ENCODE data around the gene IL12RB1. TPM values are rescaled to one million over a fixed set of nuclear protein-coding genes. Genes with fewer than 3 reads are reported as not detected.

The IL12RB1 gene
- total and polyA plus RNA-seq, 10 of the 15 experiments (the other 5 are each of a cell fraction or from before 2014, with no cell fraction given), result 2.8 to 29.9 (median 17.6) TPM

DNA sequence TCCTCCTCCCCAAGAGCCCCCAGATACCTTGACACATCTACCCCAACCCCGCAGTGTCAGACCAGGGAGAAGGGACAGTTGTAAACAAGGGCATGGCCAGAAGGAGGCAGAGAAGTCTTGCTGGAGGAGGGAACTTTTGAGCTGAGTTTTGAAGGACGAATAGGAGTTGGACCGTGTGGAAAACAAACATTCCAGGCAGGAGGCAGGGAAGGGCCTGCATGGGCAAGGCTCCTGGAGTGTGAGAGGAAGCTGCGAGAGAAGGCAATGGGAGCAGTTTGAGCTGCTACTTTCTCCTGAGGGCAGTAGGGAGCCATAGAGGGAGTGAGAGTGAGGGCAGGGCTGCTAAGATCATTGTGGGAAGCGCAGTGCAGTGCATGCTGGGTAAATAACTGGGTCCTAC lies 23.3 kb downstream of the IL12RB1 start:
- 97% methylated on average over 5 of the region's 5 CpGs for WGBS (ENCODE audit: insufficient coverage, insufficient replicate concordance, low lambda C conversion rate, missing lambda C conversion rate)

More for the DNA sequence above, 23.3 kb downstream of the IL12RB1 start:
- DNase-seq (ENCODE audit: low read depth, low spot score) (no peak), FAIRE-seq (peak; percentile 80), ATAC-seq (peak; percentile 59)
- Histone ChIP-seq H2AFZ (ENCODE audit: control insufficient read depth, low read depth, low read length) (no peak overlapping the region), H3K27me3 (replicated peaks in 1 of 2; ENCODE audit: control insufficient read depth in 2 of 2, insufficient read depth in 2 of 2, low read length in 1 of 2) (no peaks in the 10 kb centered on the region), H3K4me1 (ENCODE audit: control insufficient read depth, insufficient read depth, low read length) (no peaks in the 10 kb centered on the region), H3K9me3 (replicated peaks; ENCODE audit: control insufficient read depth, insufficient read depth, low read length) (no peaks in the 10 kb centered on the region), H3K9ac (ENCODE audit: control insufficient read depth, insufficient read depth, low read length) (no peak overlapping the region), H3K4me3 (no peak overlapping the region), H4K20me1 (ENCODE audit: control insufficient read depth, insufficient read depth) (no peaks in the 10 kb centered on the region), H3K79me2 (ENCODE audit: control insufficient read depth, insufficient read depth, low read length) (no peaks in the 10 kb centered on the region), H3K36me3 (ENCODE audit: control insufficient read depth in 2 of 2, insufficient read depth in 2 of 2, low read length in 1 of 2) (peaks cover 0 to 2% of the 10 kb centered on the region in 2 experiments; a peak in 2 of 4 replicates), H3K4me2 (ENCODE audit: control insufficient read depth, insufficient read depth) (no peak overlapping the region), H3K27ac (ENCODE audit: control insufficient read depth, insufficient read depth) (no peak overlapping the region)
- intact Hi-C loops (cut with micrococcal nuclease; ENCODE audit: unreplicated experiment) (loop anchor here (2.0 to 5.0 kb wide), 2 partner anchors 34 to 105 kb away; partner anchors contain the start of gene MAST3), in situ Hi-C loops (cut with MboI) (no loop called here)
- RAD21 ChIA-PET (ENCODE audit: unreplicated experiment), result interaction anchor here (0.9 to 2.3 kb wide), 7 partner anchors 35 to 142 kb away, joined by 3 to 9 read pairs (median 7); partner anchors contain the start of genes MAST3 and PIK3R2
- POLR2A ChIA-PET, result no interaction called here
- CTCF ChIA-PET, result interaction anchor here (0.7 to 2.4 kb wide), 21 partner anchors 8 to 189 kb away, joined by 3 to 21 read pairs (median 4); partner anchors contain the start of genes IL12RB1, MAST3, MPV17L2 and PIK3R2
- no peak for TF ChIP-seq NBN (IDR thresholded peaks at IDR 0.05)
- no peak for TF ChIP-seq EED (IDR thresholded peaks at IDR 0.05; ENCODE audit: low read depth)
- peak; percentile 97 for TF ChIP-seq SMARCA5 (IDR thresholded peaks at IDR 0.05)
- 0 out of 4 replicates have a peak, but pooled peaks have one; percentile 23 to 25 for TF ChIP-seq IKZF2 (IDR thresholded peaks at IDR 0.05)
- TF ChIP-seq TARDBP (IDR thresholded peaks at IDR 0.05; ENCODE audit: borderline replicate concordance), result no peak
- TF ChIP-seq FOXK2 (IDR thresholded peaks at IDR 0.05), result peak; percentile 72
- peak; percentile 91 for TF ChIP-seq ZNF217 (IDR thresholded peaks at IDR 0.05)
- TF ChIP-seq, protein P1, sequence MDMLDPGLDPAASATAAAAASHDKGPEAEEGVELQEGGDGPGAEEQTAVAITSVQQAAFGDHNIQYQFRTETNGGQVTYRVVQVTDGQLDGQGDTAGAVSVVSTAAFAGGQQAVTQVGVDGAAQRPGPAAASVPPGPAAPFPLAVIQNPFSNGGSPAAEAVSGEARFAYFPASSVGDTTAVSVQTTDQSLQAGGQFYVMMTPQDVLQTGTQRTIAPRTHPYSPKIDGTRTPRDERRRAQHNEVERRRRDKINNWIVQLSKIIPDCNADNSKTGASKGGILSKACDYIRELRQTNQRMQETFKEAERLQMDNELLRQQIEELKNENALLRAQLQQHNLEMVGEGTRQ (IDR thresholded peaks at IDR 0.05; ENCODE audit: borderline replicate concordance, low read depth, low read length), result no peak
- no peak for TF ChIP-seq POLR2AphosphoS2 (IDR thresholded peaks at IDR 0.05; ENCODE audit: low read depth, low read length)
- TF ChIP-seq IKZF1 (conservative IDR thresholded peaks at IDR 0.05), result peak; percentile 39; the same call in 1 of the 2 replicates
- TF ChIP-seq, protein P2, sequence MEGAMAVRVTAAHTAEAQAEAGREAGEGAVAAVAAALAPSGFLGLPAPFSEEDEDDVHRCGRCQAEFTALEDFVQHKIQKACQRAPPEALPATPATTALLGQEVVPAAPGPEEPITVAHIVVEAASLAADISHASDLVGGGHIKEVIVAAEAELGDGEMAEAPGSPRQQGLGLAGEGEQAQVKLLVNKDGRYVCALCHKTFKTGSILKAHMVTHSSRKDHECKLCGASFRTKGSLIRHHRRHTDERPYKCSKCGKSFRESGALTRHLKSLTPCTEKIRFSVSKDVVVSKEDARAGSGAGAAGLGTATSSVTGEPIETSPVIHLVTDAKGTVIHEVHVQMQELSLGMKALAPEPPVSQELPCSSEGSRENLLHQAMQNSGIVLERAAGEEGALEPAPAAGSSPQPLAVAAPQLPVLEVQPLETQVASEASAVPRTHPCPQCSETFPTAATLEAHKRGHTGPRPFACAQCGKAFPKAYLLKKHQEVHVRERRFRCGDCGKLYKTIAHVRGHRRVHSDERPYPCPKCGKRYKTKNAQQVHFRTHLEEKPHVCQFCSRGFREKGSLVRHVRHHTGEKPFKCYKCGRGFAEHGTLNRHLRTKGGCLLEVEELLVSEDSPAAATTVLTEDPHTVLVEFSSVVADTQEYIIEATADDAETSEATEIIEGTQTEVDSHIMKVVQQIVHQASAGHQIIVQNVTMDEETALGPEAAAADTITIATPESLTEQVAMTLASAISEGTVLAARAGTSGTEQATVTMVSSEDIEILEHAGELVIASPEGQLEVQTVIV (IDR thresholded peaks at IDR 0.05; ENCODE audit: borderline replicate concordance, partially characterized antibody), result no peak
- TF ChIP-seq, protein P3, sequence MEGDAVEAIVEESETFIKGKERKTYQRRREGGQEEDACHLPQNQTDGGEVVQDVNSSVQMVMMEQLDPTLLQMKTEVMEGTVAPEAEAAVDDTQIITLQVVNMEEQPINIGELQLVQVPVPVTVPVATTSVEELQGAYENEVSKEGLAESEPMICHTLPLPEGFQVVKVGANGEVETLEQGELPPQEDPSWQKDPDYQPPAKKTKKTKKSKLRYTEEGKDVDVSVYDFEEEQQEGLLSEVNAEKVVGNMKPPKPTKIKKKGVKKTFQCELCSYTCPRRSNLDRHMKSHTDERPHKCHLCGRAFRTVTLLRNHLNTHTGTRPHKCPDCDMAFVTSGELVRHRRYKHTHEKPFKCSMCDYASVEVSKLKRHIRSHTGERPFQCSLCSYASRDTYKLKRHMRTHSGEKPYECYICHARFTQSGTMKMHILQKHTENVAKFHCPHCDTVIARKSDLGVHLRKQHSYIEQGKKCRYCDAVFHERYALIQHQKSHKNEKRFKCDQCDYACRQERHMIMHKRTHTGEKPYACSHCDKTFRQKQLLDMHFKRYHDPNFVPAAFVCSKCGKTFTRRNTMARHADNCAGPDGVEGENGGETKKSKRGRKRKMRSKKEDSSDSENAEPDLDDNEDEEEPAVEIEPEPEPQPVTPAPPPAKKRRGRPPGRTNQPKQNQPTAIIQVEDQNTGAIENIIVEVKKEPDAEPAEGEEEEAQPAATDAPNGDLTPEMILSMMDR (IDR thresholded peaks at IDR 0.05 in 2 of 3, conservative IDR thresholded peaks at IDR 0.05 in 1 of 3; ENCODE audit: control insufficient read depth in 2 of 3, extremely low read depth in 1 of 3, insufficient read depth in 1 of 3, low read depth in 3 of 3, low read length in 3 of 3), result peak; percentile 59 to 67 (median 60)
- TF ChIP-seq SMAD1 (IDR thresholded peaks at IDR 0.05; ENCODE audit: low read depth, partially characterized antibody), result no peak
- TF ChIP-seq RAD21 (IDR thresholded peaks at IDR 0.05; ENCODE audit: insufficient read depth, low read depth, low read length), result peak; percentile 74
- TF ChIP-seq EGR1 (IDR thresholded peaks at IDR 0.05; ENCODE audit: borderline replicate concordance in 1 of 2, low read depth in 2 of 2, low read length in 2 of 2), result no peak
- TF ChIP-seq SMC3 (IDR thresholded peaks at IDR 0.05; ENCODE audit: borderline replicate concordance, low read length), result peak; percentile 62
- no peak for TF ChIP-seq MXI1 (IDR thresholded peaks at IDR 0.05; ENCODE audit: low read depth, low read length)
- no peak for TF ChIP-seq SP1 (IDR thresholded peaks at IDR 0.05; ENCODE audit: low read depth, low read length)
- TF ChIP-seq ZBED1 (IDR thresholded peaks at IDR 0.05; ENCODE audit: borderline replicate concordance), result no peak
- BruUV-seq (replicated peaks), result no TSS peak
- SMC1A ChIA-PET (ENCODE audit: uncharacterized antibody, unreplicated experiment), result interaction anchor here (0.7 to 1.5 kb wide), 7 partner anchors 24 to 189 kb away, joined by 3 to 6 read pairs (median 4); partner anchors contain the start of genes IL12RB1, MAST3 and PIK3R2

All from GM12878 (cell line).